Measurements from ENCODE around the gene IL4R. TPM values are rescaled to one million over a fixed set of nuclear protein-coding genes. Genes with fewer than 3 reads are reported as not detected.
"Not testable (repeated sequence)": the region's sequence is repeated elsewhere in the genome, so short reads cannot be mapped to it uniquely, and the experiment has no call there.

Gene IL4R
- total and polyA plus RNA-seq, 7 donors: 2.1 to 9.6 (median 6.5) TPM

DNA sequence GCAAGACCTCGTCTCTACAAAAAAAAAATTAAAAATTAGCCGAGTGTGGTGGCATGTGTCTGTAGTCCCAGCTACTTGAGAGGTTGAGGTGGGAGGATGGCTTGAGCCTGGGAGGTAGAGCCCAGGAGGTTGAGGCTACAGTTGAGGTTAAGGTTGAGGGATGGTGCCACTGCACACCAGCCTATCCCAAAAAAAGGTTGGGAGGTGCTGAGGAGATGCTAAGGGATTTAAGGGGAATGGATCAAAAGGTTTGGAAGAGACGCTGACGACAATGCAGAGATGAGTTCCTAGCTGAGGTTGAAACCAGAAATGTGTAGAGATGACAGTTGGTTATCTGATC is 40.5 kb upstream of the IL4R start:
- ATAC-seq (no peak), DNase-seq (no peak)
- no peaks in the 10 kb centered on the region for H3K9me3 ChIP-seq
- TF ChIP-seq, protein P1, sequence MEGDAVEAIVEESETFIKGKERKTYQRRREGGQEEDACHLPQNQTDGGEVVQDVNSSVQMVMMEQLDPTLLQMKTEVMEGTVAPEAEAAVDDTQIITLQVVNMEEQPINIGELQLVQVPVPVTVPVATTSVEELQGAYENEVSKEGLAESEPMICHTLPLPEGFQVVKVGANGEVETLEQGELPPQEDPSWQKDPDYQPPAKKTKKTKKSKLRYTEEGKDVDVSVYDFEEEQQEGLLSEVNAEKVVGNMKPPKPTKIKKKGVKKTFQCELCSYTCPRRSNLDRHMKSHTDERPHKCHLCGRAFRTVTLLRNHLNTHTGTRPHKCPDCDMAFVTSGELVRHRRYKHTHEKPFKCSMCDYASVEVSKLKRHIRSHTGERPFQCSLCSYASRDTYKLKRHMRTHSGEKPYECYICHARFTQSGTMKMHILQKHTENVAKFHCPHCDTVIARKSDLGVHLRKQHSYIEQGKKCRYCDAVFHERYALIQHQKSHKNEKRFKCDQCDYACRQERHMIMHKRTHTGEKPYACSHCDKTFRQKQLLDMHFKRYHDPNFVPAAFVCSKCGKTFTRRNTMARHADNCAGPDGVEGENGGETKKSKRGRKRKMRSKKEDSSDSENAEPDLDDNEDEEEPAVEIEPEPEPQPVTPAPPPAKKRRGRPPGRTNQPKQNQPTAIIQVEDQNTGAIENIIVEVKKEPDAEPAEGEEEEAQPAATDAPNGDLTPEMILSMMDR (IDR thresholded peaks at IDR 0.05): no peak
- intact Hi-C loops (cut with DNase I): no loop called here
- 92 to 95% (median 94%) methylated on average over 4 of the region's 4 CpGs for WGBS, 3 donors
- no peaks in the 10 kb centered on the region for H3K27me3 ChIP-seq (ENCODE audit: insufficient read depth in 3 of 3, low read length in 2 of 3)
- H3K36me3 ChIP-seq (ENCODE audit: insufficient read depth in 1 of 2, low read depth in 1 of 2): no peaks in the 10 kb centered on the region
- H3K27ac ChIP-seq: no peak overlapping the region
- H3K4me1 ChIP-seq: peaks cover 3% of the 10 kb centered on the region
- H3K4me3 ChIP-seq: no peak overlapping the region

DNA sequence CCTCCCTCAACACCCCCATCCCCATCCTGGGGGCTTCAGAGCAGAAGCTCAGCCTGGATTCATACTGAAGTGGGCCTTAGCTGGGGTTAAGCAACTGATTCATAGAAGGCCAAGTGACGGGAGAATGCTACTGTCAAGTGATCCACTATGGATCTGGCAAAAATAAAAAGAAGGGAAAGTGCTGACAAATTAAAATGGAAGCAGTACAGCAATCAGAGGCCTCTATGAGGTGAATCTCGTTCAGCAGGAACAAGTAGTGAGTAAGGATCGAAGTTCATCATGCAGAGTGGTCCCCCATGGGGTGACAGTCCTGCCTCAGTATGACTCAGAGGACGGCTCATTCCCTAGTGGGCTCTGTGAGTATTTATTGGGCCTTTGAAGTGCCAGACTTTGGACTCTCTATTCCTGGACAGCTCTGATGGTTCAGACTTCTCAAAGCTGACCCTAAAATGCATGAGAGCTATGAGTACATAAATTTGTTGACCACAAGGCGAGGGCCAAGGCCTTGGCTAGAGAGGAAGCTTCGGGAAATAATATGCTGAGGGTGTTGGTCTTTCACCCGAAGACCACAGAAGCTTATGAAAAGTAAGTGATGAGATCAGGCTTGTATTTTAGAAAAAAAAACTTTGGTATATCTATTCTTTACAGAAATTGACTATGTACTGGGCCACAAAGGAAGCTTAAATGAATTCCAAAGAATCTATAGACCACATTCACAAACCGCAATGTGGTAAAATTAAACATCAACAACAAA is 39.9 kb upstream of the IL4R start:
- WGBS, 3 donors: 78 to 82% (median 82%) methylated on average over 8 of the region's 8 CpGs
- peaks cover 3% of the 10 kb centered on the region for H3K4me1 ChIP-seq
- ATAC-seq (no peak), DNase-seq (no peak)
- H3K9me3 ChIP-seq: no peaks in the 10 kb centered on the region
- H3K36me3 ChIP-seq (ENCODE audit: insufficient read depth in 1 of 2, low read depth in 1 of 2): no peaks in the 10 kb centered on the region
- intact Hi-C loops (cut with DNase I): no loop called here
- H3K4me3 ChIP-seq: no peak overlapping the region
- H3K27me3 ChIP-seq (ENCODE audit: insufficient read depth in 3 of 3, low read length in 2 of 3): no peaks in the 10 kb centered on the region
- TF ChIP-seq, protein P1 (IDR thresholded peaks at IDR 0.05): no peak
- no peak overlapping the region for H3K27ac ChIP-seq

DNA sequence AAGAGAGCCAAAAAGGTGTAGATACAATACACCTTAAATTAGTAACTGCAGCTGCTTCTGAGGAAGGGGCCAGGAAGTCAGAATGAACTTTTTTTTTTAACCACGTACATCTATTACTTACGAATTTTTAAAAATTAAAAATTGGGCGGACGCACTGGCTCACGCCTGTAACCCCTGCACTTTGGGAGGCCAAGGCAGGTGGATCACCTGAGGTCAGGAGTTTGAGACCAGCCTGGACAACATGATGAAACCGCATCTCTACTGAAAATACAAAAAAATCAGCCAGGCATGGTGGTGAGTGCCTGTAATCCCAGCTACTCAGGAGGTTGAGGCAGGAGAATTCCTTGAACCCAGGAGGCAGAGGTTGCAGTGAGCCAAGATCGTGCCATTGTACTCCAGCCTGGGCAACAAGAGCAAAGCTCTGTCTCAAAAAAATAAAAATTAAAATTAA is 39.3 kb upstream of the IL4R start:
- intact Hi-C loops (cut with DNase I); H3K4me1 ChIP-seq; H3K27ac ChIP-seq; H3K36me3 ChIP-seq (ENCODE audit: insufficient read depth in 1 of 2, low read depth in 1 of 2); H3K4me3 ChIP-seq; H3K9me3 ChIP-seq; H3K27me3 ChIP-seq (ENCODE audit: insufficient read depth in 3 of 3, low read length in 2 of 3); DNase-seq; ATAC-seq: not testable (repeated sequence)
- 86 to 89% (median 87%) methylated on average over 7 of the region's 7 CpGs for WGBS, 3 donors

DNA sequence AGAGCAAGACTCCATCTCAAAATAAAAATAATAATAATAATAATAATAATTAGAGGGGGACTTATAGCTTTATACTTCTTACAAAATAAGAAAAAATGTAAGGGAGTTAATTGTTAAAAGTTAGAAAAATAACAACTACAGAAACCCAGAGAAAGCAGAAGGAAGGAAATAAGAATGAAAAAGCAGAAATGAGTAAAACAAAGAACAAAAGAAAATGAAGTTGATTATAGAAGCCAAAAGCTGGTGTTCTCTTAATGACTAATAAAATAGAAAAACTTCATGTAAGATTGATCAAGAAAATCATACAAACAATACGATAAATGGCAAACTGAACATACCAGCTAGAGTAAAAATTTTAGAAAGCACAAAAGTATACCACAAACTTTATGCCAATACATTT is 38.4 kb upstream of the IL4R start:
- Histone ChIP-seq H3K9me3 (no peaks in the 10 kb centered on the region), H3K27ac (no peak overlapping the region), H3K27me3 (ENCODE audit: insufficient read depth in 3 of 3, low read length in 2 of 3) (no peaks in the 10 kb centered on the region), H3K36me3 (ENCODE audit: insufficient read depth in 1 of 2, low read depth in 1 of 2) (no peaks in the 10 kb centered on the region), H3K4me3 (no peak overlapping the region), H3K4me1 (no peaks in the 10 kb centered on the region)
- WGBS, 3 donors: 94 to 97% (median 94%) methylated on average over 1 of the region's 1 CpG
- TF ChIP-seq, protein P1 (IDR thresholded peaks at IDR 0.05): no peak
- intact Hi-C loops (cut with DNase I): no loop called here
- ATAC-seq (no peak), DNase-seq (no peak)

DNA sequence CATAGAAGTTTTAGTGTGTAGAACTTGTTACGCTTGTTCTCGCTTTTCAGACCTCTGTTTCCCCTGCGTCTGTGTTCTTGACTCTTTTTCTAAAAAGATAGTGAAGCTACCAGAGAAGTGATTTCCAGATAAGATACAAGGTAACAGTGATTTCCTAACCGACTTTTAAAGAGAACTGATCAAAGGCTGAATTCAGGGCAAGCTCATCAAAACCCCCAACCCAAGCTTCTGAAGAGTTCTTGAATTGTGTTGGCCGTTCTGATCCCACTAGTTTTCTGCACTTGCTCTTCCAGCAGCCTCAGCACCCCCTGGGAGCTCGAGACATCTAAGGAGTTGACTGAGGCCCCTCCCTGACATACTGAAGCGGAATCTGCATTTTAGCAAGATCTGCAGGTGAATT is 32.5 kb upstream of the IL4R start:
- Histone ChIP-seq H3K9me3 (no peaks in the 10 kb centered on the region), H3K27ac (no peak overlapping the region), H3K36me3 (ENCODE audit: insufficient read depth in 1 of 2, low read depth in 1 of 2) (no peaks in the 10 kb centered on the region), H3K4me1 (no peaks in the 10 kb centered on the region), H3K27me3 (ENCODE audit: insufficient read depth in 3 of 3, low read length in 2 of 3) (no peaks in the 10 kb centered on the region), H3K4me3 (no peak overlapping the region)
- intact Hi-C loops (cut with DNase I): no loop called here
- 76 to 79% (median 78%) methylated on average over 7 of the region's 7 CpGs for WGBS, 3 donors
- DNase-seq (no peak), ATAC-seq (no peak)
- TF ChIP-seq, protein P1 (IDR thresholded peaks at IDR 0.05): no peak

All from psoas muscle (tissue), 8 donors.